ENCODE data around the gene PSMG4. TPM values are rescaled to one million over a fixed set of nuclear protein-coding genes. Genes with fewer than 3 reads are reported as not detected.

Gene PSMG4
- total and polyA plus RNA-seq, 2 of the 8 experiments (the other 6 are each of a cell fraction or from before 2014, with no cell fraction given) = 40.6 to 113 TPM

GRCh38 chr6:3235486-3235885 is 23.3 kb upstream of the PSMG4 start (continued):
- TF ChIP-seq ATF3 (IDR thresholded peaks at IDR 0.05; ENCODE audit: insufficient read depth, low read depth, low read length) (no peak), ZNF274 (IDR thresholded peaks at IDR 0.05; ENCODE audit: borderline replicate concordance, extremely low read depth, low read length) (no peak), CHD2 (IDR thresholded peaks at IDR 0.05; ENCODE audit: low read length) (no peak)

All from H1 (cell line).